DOHH2 (cell line): Measurements from ENCODE around the gene CEP112.

Experiments
- CTCF ChIP-seq: fragments of 200-600 bp; sonication (generic); IDR thresholded peaks from one replicate; pipeline ENCODE4 v1.5.1; 2014; ENCODE audit warnings: antibody characterized with exemption, mild to moderate bottlenecking, low read depth, low read length; ENCODE audit not compliant: poor library complexity, severe bottlenecking
- EZH2phosphoT487 ChIP-seq: fragments of 200-600 bp; sonication (generic); IDR thresholded peaks from 2 replicates; pipeline ENCODE4 v1.6.1; 2017; ENCODE audit warnings: borderline replicate concordance, mild to moderate bottlenecking, antibody characterized with exemption, low read length, moderate library complexity, mixed read lengths

DNA sequence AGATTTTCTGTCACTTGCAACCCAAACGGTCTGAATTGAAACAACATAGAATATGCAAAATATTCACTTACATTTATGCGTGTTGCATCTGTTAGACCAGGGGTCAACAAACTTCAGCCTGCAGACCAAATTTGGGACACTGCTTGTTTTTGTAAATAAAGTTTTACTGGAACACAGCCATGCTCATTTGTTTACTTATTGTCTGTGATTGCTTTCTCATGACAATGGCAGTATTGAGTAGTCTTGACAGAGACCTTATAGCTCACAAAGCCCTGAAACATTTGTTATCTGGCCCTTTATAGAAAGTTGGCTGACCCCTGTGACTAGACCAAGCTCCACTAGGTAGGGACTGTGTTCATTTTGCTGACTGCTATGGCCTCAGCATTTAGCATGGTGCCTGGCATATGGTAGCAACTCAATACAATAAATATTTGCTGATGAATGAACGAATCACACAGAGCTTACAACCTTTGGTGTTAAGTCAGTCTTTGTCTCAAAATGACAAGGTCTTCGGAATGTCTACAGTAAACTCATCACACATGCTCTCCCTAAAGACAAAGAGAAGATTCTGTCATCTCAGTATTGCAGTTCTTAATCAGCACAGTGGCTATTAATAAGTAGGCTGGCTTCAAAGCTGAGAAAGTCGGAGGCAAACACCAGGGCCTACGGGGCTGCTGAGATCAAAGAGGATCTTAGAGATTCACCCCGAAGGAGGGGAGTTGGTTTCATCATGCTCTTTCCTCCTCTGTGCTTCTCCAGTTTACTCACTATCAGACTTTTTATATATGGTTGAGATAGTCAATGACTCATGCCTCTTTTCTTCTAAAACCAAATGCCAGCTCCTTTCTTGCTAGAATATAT, 535.3 kb downstream of the CEP112 start:
- TF ChIP-seq CTCF = no peak
- TF ChIP-seq EZH2phosphoT487 = no peak
